GM20000 (cell line): ENCODE data around the gene PPM1G.

Experiments
- DNase-seq: peaks from one replicate; pipeline ENCODE4 v3.0.0; 2012; ENCODE audit warnings: low spot score
- CTCF ChIP-seq: IDR thresholded peaks from 2 replicates; pipeline ENCODE4 v1.5.1; 2012; ENCODE audit warnings: mild to moderate bottlenecking, control low read depth; ENCODE audit errors: extremely low read depth, missing control alignments

Gene PPM1G

GRCh38 chr2:27372937-27373336, 36.5 kb downstream of the PPM1G start:
- no peak for TF ChIP-seq CTCF
- no peak for DNase-seq

- TF ChIP-seq CTCF = no peak
- peak; percentile 45 for DNase-seq
These were observed 38.4 kb downstream of the PPM1G start for GRCh38 chr2:27370816-27371620.

GRCh38 chr2:27370026-27370815, 39.2 kb downstream of the PPM1G start, which contains the start of the genes EIF2B4 and SNX17:
EIF2B4 (minus strand) TSS chr2:27370338; CDS start chr2:27370314, 24 bp downstream.
SNX17 (plus strand) TSS chr2:27370616; CDS start chr2:27370744, 128 bp downstream.
- peak; percentile 94 for TF ChIP-seq CTCF
- peak; percentile 97 for DNase-seq

GRCh38 chr2:27369471-27370025, 39.8 kb downstream of the PPM1G start:
- TF ChIP-seq CTCF = no peak
- no peak for DNase-seq

- no peak for TF ChIP-seq CTCF
- DNase-seq = no peak
These were observed 45.5 kb downstream of the PPM1G start for GRCh38 chr2:27363933-27364332.

GRCh38 chr2:27362678-27363420, 46.5 kb downstream of the PPM1G start:
- no peak for TF ChIP-seq CTCF
- no peak for DNase-seq
